Immature natural killer cell (primary cell): ENCODE data around the gene KMT2C. TPM values are rescaled to one million over a fixed set of nuclear protein-coding genes. Genes with fewer than 3 reads are reported as not detected.
A peak's percentile ranks its signal among the peaks of the same experiment; 100 is the strongest.
"Not testable (repeated sequence)": the region's sequence is repeated elsewhere in the genome, so short reads cannot be mapped to it uniquely, and the experiment has no call there.

Experiments
- DNase-seq, 3 donors: peaks; one replicate each; pipeline ENCODE4 v3.0.0; 2022; ENCODE audit warnings: mixed read lengths in 1 of 3
- H3K27ac Mint-ChIP-seq, 6 donors: one replicate each; pipeline ENCODE4 v1.8.0; 2020; ENCODE audit warnings: mixed read lengths in 6 of 6, mild to moderate bottlenecking in 5 of 6, inconsistent platforms in 4 of 6, moderate library complexity in 3 of 6
- H3K27me3 Mint-ChIP-seq, 3 donors: one replicate each; pipeline ENCODE4 v1.8.0; 2020 to 2021; ENCODE audit warnings: low read depth in 3 of 3, mild to moderate bottlenecking in 3 of 3, mixed read lengths in 3 of 3, moderate library complexity in 3 of 3, inconsistent platforms in 1 of 3
- H3K36me3 Mint-ChIP-seq, 3 donors: one replicate each; pipeline ENCODE4 v1.8.0; 2020; ENCODE audit warnings: mixed read lengths in 3 of 3, inconsistent platforms in 2 of 3, mild to moderate bottlenecking in 2 of 3
- H3K4me1 Mint-ChIP-seq, 2 donors: one replicate each; pipeline ENCODE4 v1.8.0; 2020; ENCODE audit warnings: inconsistent platforms in 2 of 2, mild to moderate bottlenecking in 2 of 2, mixed read lengths in 2 of 2, moderate library complexity in 1 of 2
- H3K4me3 Mint-ChIP-seq, 5 donors: one replicate each; pipeline ENCODE4 v1.8.0; 2020; ENCODE audit warnings: mild to moderate bottlenecking in 5 of 5, mixed read lengths in 5 of 5, inconsistent platforms in 3 of 5, moderate library complexity in 3 of 5
- H3K9me3 Mint-ChIP-seq, 6 donors: one replicate each; pipeline ENCODE4 v1.8.0; 2020; ENCODE audit warnings: mild to moderate bottlenecking in 6 of 6, mixed read lengths in 6 of 6, inconsistent platforms in 4 of 6, moderate library complexity in 3 of 6
- polyA plus RNA-seq, 3 donors: library from polyadenylated mRNA; unstranded; fragments of 300-500 nt; fragmentation: Illumina TruSeq; gene quantifications; one replicate each; pipeline ENCODE4 v1.2.3, GENCODE V29; 2021

KMT2C gene
- polyA plus RNA-seq, 3 donors from 2014 or later, result 5.3 to 24.6 (median 5.6) TPM

DNA sequence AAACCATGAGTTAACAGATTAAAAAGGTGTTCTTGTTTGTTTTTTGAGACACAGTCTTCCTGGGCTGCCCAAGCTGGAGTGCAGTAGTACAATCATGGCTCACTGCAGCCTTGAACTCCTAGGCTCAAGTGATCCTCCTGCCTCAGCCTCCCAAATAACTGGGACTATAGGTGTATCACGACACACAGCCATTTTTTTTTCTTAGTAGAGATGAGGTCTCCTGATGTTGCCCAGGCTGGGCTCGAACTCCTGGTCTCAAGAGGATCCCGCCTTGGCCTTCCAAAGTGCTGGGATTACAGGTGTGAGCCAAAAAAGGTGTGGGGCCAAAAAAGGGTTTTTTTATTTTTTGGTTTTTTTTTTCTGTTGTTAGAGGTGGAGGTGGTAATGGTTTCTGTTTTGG is 29.3 kb downstream of the KMT2C start:
- Mint-ChIP-seq H3K4me3 (no peak overlapping the region), H3K36me3 (peaks cover 0 to 14% (median 0%) of the 10 kb centered on the region in 3 donors), H3K27me3 (peaks cover 0 to 5% (median 3%) of the 10 kb centered on the region in 3 donors), H3K9me3 (peaks cover 0 to 10% (median 7%) of the 10 kb centered on the region in 6 donors), H3K4me1 (peaks cover 29 to 31% of the 10 kb centered on the region in 2 donors), H3K27ac (peak overlapping the region in 1 of 6 donors; percentile 2)
- no peak for DNase-seq

DNA sequence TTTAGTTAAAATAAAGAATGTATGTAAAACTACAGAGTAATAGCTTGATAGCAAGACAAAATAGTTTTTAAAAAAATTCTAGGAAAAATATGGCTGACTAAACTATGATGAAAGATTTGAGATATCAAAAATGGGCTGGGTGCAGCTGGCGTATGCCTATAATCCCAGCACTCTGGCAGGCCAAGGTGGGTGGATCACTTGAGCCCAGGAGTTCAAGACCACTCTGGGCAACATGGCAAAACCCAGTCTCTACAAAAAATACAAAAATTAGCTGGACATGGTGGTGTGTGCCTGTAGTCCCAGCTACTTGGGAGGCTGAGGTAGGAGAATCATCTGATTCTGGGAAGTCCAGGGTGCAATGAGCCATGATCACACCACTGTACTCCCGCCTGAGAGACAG is 29.8 kb downstream of the KMT2C start:
- H3K36me3 Mint-ChIP-seq, result peaks cover 0 to 14% (median 0%) of the 10 kb centered on the region in 3 donors
- H3K4me3 Mint-ChIP-seq, DNase-seq, H3K27ac Mint-ChIP-seq, H3K27me3 Mint-ChIP-seq, H3K9me3 Mint-ChIP-seq: not testable (repeated sequence)
- peaks cover 24 to 27% of the 10 kb centered on the region in 2 donors for H3K4me1 Mint-ChIP-seq

DNA sequence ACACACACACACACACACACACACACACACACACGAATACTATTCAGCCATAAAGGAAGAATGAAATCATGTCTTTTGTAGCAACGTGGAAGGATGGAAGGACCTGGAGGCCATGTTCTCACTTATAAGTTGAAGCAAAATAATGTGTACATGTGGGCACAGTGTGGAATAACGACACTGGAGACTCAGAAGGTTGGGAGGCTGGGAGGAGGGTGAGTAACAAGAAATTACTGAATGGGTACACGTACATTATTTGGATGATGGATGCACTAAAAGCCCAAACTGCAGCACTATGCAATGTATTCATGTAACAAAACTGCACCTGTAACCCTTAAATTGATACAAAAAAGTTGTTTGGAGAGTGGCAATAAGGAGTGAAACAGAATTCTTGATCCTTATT is 32.1 kb downstream of the KMT2C start:
- no peak overlapping the region for H3K27ac Mint-ChIP-seq
- H3K27me3 Mint-ChIP-seq, result no peaks in the 10 kb centered on the region
- H3K36me3 Mint-ChIP-seq, result peaks cover 0 to 14% (median 0%) of the 10 kb centered on the region in 3 donors
- no peak for DNase-seq
- peaks cover 34 to 41% of the 10 kb centered on the region in 2 donors for H3K4me1 Mint-ChIP-seq
- peaks cover 0 to 10% (median 5%) of the 10 kb centered on the region in 6 donors for H3K9me3 Mint-ChIP-seq
- no peak overlapping the region for H3K4me3 Mint-ChIP-seq

DNA sequence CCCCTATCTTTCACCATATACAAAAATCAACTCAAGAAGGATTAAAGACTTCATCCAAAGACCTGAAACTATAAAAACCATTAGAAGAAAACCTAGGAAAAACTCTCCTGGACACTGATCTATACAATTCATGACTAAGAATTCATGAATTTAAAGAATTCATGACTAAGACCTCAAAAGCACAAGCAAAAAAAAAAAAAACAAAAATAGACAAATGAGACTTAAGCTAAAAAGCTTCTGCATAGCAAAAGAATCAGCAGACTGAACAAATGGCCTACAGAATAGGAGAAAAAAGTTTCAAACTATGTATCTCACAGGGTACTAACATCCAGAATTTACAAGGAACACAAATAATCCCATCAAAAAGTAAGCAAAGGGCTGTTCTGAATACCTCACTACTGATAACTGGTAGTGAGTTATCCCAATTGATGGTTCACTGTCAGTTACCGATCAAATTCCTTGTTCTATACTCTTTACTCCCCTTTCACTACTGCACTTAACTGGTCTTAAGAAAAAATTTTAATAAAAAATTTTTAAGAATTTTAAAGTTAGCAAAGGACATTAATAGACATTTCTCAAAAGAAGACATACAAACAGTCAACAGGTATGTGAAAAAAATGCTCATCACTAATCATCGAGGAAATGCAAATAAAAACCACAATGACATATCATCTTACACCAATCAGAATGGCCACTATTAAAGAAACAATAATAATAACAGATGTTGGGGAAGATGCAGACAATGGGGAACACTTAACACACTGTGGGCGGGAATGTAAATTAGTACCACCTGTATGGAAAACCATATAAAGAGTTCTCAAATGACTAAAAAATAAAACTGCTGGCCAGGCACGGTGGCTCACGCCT is 33.2 kb downstream of the KMT2C start:
- Mint-ChIP-seq H3K27me3 (peaks cover 0 to 3% (median 0%) of the 10 kb centered on the region in 3 donors), H3K4me3 (no peak overlapping the region), H3K9me3 (peaks cover 0 to 10% (median 5%) of the 10 kb centered on the region in 6 donors), H3K4me1 (peaks cover 42 to 45% of the 10 kb centered on the region in 2 donors), H3K36me3 (peaks cover 0 to 14% (median 0%) of the 10 kb centered on the region in 3 donors), H3K27ac (no peak overlapping the region)
- DNase-seq, result no peak

DNA sequence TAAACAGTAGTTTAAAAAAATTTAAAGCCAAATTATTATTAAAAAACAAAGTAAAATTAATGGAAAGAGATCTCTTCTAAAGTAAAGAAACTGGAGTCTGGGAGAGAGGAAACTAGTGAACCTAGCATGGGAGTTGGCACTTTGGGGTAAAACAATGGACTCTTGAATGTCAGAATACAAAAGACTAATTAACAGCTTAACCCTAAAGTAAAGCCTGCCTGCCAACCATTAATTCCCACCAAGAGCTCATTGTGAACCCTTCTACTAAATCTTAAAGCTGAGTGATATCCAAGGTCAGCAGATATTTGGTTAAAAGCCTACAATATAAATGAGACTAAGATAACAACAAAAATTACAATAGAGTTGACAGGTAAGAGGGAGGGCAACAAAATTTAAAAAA is 36.5 kb downstream of the KMT2C start:
- no peaks in the 10 kb centered on the region for H3K9me3 Mint-ChIP-seq
- H3K4me1 Mint-ChIP-seq, result peaks cover 47 to 64% of the 10 kb centered on the region in 2 donors
- H3K4me3 Mint-ChIP-seq, result no peak overlapping the region
- no peak for DNase-seq
- peaks cover 0 to 3% (median 2%) of the 10 kb centered on the region in 3 donors for H3K27me3 Mint-ChIP-seq
- H3K36me3 Mint-ChIP-seq, result no peaks in the 10 kb centered on the region
- no peak overlapping the region for H3K27ac Mint-ChIP-seq

DNA sequence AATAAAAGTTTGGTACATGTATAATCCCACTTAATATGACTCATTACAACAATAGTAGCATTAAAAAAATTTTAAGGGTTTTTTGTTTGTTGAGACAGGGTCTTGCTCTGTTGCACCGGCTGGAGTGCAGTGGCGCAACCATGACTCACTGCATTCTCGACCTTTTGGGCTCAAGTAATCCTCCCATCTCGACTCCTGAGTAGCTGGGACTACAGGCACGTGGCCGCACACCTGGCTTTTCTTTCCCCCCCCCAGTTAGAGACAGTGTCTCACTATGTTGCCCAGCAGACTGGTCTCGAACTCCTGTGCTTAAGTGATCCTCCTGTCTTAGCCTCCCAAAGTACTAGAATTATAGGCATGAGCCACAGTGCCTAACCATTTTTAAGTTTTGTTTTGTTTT is 40.7 kb downstream of the KMT2C start:
- Mint-ChIP-seq H3K4me3 (no peak overlapping the region), H3K36me3 (no peaks in the 10 kb centered on the region), H3K4me1 (peaks cover 69 to 88% of the 10 kb centered on the region in 2 donors), H3K27me3 (peaks cover 0 to 3% (median 2%) of the 10 kb centered on the region in 3 donors), H3K27ac (no peak overlapping the region), H3K9me3 (peaks cover 0 to 2% (median 0%) of the 10 kb centered on the region in 6 donors)
- DNase-seq, result no peak

DNA sequence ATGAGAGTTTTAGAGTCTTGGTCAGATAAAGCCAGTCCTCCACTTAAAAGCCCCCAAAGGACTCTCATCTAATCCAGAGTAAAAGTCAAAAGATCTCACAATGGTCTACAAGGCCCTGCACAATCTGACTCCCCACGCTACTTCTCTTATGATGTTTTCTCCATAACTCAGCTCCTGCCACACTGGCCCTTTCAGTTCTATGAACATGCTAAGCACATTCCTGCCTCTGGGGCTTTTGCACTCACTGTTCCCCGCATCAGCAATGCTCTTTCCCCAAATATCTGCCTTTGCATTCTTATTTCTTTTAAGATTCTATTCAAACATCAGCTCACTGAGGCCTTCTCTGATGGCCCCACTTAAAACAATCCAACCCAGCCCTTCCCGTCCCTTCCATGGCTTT is 41.6 kb downstream of the KMT2C start:
- Mint-ChIP-seq H3K27ac (peak overlapping the region in 2 of 6 donors; percentile 0 to 31), H3K4me1 (peaks cover 63 to 85% of the 10 kb centered on the region in 2 donors), H3K4me3 (peak overlapping the region in 1 of 5 donors; percentile 3)
- H3K9me3 Mint-ChIP-seq, DNase-seq, H3K36me3 Mint-ChIP-seq, H3K27me3 Mint-ChIP-seq: not testable (repeated sequence)

DNA sequence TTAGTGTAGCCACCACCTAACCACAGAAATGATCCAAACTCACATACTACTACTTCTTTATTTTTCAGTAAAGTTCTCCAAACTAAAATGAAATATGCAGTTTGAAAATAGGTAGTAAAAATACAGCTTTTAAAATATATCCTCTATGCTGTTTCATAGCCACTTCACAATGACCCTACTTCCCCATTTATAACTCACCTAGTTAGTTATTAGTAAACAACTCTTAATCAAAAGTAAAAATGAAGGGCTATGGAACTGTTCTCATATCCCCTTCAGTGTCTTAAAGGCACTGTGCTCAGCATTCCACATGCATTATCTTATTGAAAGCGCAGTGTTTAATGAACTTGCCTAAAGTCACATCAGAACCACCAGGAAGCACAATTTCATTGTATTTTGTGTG is 43.5 kb downstream of the KMT2C start:
- DNase-seq, result no peak
- Mint-ChIP-seq H3K27ac (peak overlapping the region in 4 of 6 donors; percentile 15 to 80 (median 48)), H3K4me1 (peaks cover 51 to 67% of the 10 kb centered on the region in 2 donors), H3K9me3 (peaks cover 0 to 3% (median 1%) of the 10 kb centered on the region in 6 donors), H3K36me3 (no peaks in the 10 kb centered on the region), H3K27me3 (peaks cover 0 to 5% (median 3%) of the 10 kb centered on the region in 3 donors), H3K4me3 (no peak overlapping the region)

DNA sequence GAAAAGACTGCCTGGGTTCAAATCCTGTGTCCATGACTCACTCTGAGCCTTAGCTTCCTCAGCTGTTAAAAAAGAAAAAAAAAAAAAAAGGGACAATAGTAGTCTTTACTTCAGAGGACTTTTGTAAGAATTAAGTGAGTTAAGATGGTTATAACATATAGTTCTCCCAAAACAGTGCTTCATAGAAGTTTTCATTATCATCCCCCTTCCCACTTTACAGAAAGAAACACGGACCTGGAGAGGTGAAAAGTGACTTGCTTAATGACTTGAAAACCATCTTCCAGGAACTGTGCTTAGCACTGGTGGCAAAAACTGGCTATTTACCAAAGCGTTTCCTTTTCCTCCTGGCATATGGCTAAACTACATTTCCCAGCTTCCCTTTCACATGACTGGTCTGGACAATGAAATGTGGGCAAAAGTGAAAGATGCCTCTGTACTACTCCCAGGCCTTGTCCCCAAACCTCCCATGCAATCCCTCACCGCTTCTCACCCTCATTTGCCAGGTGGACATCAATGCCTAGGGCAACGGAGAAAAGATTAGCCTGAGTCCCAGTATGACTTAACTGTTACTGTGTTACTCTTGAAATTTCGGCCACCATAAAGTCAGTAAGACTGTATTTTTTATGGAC is 49.6 kb downstream of the KMT2C start:
- not testable (repeated sequence) for H3K9me3 Mint-ChIP-seq, H3K27me3 Mint-ChIP-seq, H3K36me3 Mint-ChIP-seq, DNase-seq
- H3K4me1 Mint-ChIP-seq, result peaks cover 19 to 25% of the 10 kb centered on the region in 2 donors
- peak overlapping the region in 5 of 6 donors; percentile 0 to 68 (median 9) for H3K27ac Mint-ChIP-seq
- peak overlapping the region in 1 of 5 donors; percentile 25 for H3K4me3 Mint-ChIP-seq

DNA sequence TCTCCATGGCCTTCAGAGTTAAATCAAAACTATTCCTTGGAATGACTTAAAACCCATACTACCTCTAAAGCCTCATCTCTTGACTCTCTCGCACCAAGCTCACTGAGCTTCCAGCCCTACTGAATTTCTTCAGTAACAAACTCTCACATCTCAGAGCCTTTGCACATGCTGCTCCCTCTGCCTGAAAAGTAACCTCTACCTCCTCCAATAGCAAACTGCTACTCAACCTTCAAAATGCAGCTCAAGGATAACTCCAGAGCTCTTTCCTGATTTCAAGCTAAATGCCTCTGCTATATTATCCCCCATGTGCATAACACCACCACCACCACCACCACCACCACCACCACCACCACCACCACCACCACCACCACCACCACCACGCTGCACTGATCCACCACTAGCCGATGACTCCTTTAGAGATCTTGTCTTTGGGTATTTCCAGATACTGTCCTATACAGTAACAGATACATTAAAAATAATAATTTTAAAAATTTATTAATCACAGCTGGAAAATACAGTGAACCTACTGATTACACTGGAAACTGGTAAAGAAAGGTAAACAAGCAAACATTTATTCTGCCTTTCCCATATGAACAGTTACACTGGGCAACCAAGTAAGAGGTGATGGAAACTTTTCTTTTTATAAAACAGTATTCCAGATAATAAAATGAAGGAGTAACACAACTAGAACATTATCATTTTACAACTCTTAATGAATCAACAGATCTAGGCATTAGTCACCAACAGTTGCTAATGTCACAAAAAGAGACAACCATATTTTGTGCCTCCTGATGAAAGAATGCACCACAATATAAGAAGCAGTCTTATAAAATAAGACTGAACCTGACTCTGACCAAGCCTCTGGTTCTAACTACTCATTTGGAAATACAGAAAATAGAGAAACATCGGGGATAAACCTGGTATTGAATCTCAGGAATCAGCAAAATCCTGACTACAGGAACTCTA is 51.3 kb downstream of the KMT2C start:
- not testable (repeated sequence) for H3K9me3 Mint-ChIP-seq, H3K27me3 Mint-ChIP-seq, DNase-seq, H3K36me3 Mint-ChIP-seq
- peaks cover 17 to 20% of the 10 kb centered on the region in 2 donors for H3K4me1 Mint-ChIP-seq
- H3K4me3 Mint-ChIP-seq, result peak overlapping the region in 1 of 5 donors; percentile 12
- H3K27ac Mint-ChIP-seq, result peak overlapping the region in 1 of 6 donors; percentile 14

DNA sequence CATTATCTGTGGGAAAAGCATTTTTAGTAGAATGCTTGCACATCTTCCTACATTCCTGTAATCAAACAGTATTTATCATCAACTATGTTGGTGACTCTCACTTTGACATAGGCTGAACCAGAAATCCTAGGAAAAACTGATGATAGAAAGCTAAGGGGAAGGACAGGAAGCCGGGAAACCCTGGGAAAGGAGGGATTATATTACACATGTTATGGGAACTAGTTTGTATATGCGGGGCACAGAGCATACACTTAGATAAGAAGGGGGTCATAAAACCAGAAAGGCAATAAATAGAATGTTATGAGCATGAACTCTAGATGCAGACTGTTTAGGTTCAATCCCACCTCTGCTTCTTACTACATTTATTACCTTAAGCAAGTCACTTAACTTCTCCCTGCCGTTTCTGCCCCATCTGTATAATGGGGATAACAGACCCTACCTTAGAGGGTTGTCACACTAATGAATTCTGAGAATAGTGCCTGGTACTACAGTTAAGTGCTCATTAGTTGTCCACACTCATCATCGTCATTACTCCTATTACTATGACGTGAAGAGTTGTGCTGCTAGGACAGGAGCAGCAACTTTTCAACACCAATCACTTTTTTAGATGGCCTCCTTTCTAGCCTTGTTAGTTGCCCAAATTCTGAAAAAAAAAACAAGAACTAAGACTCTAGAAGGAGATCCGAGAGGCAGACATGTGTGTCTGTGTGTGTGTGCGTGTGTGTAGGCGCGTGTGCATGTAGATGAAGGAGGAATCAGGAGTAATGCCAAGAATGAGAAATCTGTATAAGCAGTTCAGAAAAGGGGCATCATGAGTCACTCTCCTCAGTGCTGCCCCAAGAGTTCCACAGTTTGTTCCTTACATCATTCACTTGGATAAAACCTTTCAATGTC is 52.2 kb downstream of the KMT2C start:
- no peak for DNase-seq
- Mint-ChIP-seq H3K27ac (no peak overlapping the region), H3K36me3 (no peaks in the 10 kb centered on the region), H3K27me3 (peaks cover 0 to 6% (median 2%) of the 10 kb centered on the region in 3 donors), H3K4me1 (peaks cover 25 to 29% of the 10 kb centered on the region in 2 donors), H3K9me3 (peaks cover 0 to 8% (median 6%) of the 10 kb centered on the region in 6 donors), H3K4me3 (no peak overlapping the region)

DNA sequence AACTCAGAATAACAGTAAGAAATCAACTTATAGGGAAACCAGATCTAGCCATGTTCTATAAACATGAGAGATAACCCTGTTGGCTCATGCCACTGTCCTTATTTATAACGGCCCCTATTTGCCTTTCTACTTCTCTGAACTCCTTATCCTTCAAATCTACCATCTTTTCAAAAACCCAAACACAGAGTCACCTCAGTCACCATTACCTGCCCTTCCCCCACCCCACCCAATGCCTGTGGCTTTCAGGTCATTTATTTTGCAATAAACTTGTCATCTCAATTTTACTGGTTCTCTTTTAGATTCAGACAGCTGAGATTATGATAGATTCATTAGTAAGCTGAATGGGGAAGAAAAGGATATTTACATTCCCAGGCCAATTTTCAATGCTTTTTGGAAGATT is 53.6 kb downstream of the KMT2C start:
- no peak for DNase-seq
- Mint-ChIP-seq H3K36me3 (no peaks in the 10 kb centered on the region), H3K27ac (no peak overlapping the region), H3K4me3 (no peak overlapping the region), H3K27me3 (peaks cover 0 to 4% (median 0%) of the 10 kb centered on the region in 3 donors), H3K4me1 (peaks cover 38 to 39% of the 10 kb centered on the region in 2 donors), H3K9me3 (peaks cover 0 to 6% (median 5%) of the 10 kb centered on the region in 6 donors)
